SK-N-SH (cell line): ENCODE data around the gene CDH3.

Experiments used
- EZH2phosphoT487 ChIP-seq: fragments of 200-600 bp; sonication (generic); IDR thresholded peaks from 2 replicates; pipeline ENCODE4 v1.6.1; 2017; ENCODE audit warnings: low read depth, mixed run types, mild to moderate bottlenecking, antibody characterized with exemption, moderate library complexity, borderline replicate concordance
- NFIC ChIP-seq: IDR thresholded peaks from 2 replicates; pipeline ENCODE4 v1.4.0; 2012; ENCODE audit warnings: borderline replicate concordance

GRCh38 chr16:68724797-68725196, 79.7 kb downstream of the CDH3 start:
- no peak for TF ChIP-seq EZH2phosphoT487
- no peak for TF ChIP-seq NFIC
